GM18508 (cell line): ENCODE results near the gene ABCB4.

ENCODE experiments used
- ATAC-seq: cut with Tn5 transposase; IDR thresholded peaks from one replicate; pipeline ENCODE4 v1.9.1; 2021; ENCODE audit warnings: moderate number of reproducible peaks; ENCODE audit not compliant: insufficient read depth, unreplicated experiment

The ABCB4 gene

DNA sequence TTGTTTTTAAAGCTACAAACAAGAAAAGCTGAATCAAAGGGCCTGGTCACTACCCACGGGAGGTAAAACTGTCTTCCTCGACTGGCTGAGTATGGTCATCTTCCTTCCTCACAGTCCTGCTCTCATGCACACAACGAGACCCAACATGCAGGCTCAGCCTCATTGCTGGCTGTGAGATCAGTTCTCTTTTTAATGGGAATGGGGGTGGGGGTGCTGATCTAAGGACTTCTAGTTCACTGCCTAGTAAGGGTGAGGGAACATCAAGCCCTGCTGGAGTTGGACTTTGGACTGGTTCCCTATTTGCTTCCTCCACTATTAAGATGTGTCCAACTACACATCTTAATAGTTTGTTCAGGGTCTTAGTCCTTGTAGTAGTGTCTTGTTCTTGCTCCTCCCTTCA is 48.2 kb downstream of the ABCB4 start:
- ATAC-seq, result no peak

- no peak for ATAC-seq
Observed at GRCh38 chr7:87426160-87426559, 49.3 kb downstream of the ABCB4 start.

- no peak for ATAC-seq
Observed at GRCh38 chr7:87424075-87424474, 51.4 kb downstream of the ABCB4 start.

GRCh38 chr7:87420173-87420572 is 55.3 kb downstream of the ABCB4 start:
- no peak for ATAC-seq

- ATAC-seq, result no peak
Observed at GRCh38 chr7:87416682-87417587, 58.5 kb downstream of the ABCB4 start.

DNA sequence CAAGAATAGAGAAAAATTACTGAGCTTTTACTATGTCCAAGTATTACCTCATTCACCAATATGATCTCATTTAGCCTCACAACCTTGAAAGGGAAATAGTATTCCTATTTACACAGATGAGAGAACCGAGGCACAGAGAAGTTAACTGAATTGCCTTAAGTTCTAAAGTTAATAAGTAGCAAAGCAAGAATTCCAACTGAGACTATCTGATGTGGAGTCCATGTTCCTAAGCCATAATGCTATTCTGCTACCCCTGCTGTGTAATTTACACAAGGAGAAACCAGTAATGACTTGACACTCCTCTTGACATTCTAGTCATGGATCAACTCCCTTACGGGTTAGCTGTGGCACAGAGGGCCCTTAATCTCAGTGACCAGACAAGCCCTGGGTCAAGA is 60.7 kb downstream of the ABCB4 start:
- no peak for ATAC-seq

- no peak for ATAC-seq
Observed at GRCh38 chr7:87413951-87414793, 61.3 kb downstream of the ABCB4 start.

DNA sequence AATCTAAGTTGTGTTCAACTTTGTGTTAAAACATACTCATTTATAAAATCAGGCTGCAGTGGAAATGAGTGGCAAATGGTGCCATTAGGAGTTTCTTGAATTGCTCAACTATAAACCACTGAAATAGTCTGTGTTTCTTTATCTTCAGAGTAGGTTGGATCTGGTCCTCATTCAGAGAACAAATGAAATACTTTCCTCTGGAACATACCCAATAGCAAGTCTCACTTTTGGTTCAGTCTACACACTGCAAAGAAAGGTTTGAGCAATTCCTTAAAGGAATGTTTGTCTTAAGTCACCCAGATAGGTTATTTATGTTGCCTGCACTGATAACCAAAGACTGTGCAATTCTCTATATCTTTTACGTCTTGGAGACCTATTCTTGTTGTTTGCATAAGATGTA is 62.5 kb downstream of the ABCB4 start:
- no peak for ATAC-seq

DNA sequence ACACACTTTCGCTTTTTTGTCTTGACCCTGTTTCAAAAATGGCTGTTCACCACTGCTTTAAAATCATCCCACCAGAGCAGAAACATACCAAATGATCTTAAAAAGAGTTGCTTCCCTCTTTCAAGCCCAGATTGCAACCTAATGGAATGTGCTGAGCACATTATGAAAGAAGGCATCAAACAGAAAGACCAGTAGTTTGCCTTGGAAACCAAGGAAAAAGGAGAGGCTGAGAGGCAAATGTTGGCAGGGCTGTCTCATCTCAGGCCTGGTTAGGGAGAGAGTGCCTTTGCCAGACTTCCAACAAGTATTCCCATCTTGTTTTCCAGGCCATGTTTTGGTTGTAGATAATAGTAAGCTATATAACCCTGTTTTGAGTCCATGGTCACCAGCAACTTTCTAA is 64.3 kb downstream of the ABCB4 start:
- ATAC-seq, result no peak

GRCh38 chr7:87404674-87405073 is 70.8 kb downstream of the ABCB4 start:
- no peak for ATAC-seq

- ATAC-seq, result no peak
Observed at GRCh38 chr7:87398446-87398845, 77.0 kb downstream of the ABCB4 start.

GRCh38 chr7:87395442-87396020 is 79.9 kb downstream of the ABCB4 start:
- no peak for ATAC-seq

GRCh38 chr7:87391020-87391701 is 84.3 kb downstream of the ABCB4 start:
- ATAC-seq, result no peak

DNA sequence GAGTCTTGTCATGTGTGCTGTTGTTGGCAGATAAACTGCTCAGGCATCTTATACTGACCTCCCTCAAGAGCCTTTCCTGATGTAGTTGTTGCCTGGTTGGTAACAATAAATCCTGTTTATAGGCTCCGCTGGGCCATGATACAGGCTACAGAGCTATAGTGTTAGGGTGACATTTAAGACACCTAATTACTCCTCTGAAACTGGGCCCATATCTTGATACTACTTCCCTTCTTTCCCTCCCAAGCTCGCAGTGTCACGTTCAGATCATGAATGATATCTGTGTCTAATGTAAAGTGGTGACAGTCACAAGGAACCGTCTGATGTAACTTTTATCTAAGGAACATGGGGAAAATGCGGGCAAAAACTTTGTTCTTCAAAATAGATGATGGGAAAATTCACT is 94.6 kb downstream of the ABCB4 start:
- ATAC-seq, result no peak

- no peak for ATAC-seq
Observed at GRCh38 chr7:87375662-87376435, 99.6 kb downstream of the ABCB4 start.

DNA sequence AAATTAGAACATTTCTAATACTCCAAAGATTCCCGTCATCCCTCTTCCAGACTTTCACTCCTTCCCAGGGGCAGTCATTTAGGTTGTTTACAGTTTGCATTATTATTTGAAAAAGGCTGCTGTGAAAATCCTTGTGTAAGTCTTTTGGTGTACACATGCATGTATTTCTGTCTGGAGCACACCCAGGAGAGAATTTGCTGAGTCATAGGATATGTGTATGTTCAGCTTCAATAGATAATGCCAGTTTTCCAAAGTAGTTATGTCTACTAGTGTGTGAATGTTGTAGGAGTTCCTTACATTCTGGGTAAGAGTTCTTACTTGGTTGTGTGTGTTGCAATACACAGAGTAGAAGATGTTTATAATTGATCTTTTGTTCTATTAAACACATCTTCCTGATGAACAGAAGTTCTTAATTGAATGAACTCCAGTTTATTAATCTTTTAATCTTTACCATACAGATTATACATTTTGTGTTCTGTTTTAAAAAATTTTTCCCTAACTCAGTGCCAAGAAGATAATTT is 104.8 kb downstream of the ABCB4 start:
- ATAC-seq, result no peak

- ATAC-seq, result no peak
Observed at GRCh38 chr7:87369216-87369615, 106.3 kb downstream of the ABCB4 start.

GRCh38 chr7:87364246-87364645 is 111.2 kb downstream of the ABCB4 start:
- ATAC-seq, result no peak

DNA sequence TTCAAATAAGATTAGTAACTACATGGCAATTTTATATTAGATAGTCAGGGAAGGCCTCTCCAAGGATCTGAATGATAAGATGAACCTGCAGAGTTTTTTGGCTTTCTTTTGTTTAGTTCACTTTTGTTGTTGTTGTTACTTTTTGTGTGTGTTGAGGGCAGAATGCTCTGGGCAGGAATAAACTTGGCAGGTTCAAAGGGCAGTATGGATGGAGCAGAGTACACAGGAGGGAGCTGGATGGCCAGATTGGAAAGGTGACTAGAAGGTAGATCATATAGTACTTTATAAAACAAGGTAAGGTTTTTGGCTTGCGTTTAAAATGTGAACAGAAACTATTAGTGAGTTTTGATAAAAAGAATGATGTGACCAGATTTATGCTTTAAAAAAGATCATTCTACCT is 112.1 kb downstream of the ABCB4 start:
- ATAC-seq, result no peak

- no peak for ATAC-seq
Observed at GRCh38 chr7:87361320-87361719, 114.2 kb downstream of the ABCB4 start.
